OCI-LY7 (cell line): ENCODE results near the gene ARHGEF26. TPM values are rescaled to one million over a fixed set of nuclear protein-coding genes. Genes with fewer than 3 reads are reported as not detected.

Source experiments
- BruUV-seq: library from RNA; stranded (reverse); fragments of 400-500 nt; replicated peaks from 2 replicates; lab custom pipeline; 2021; lab: Mats Ljungman, UMichigan
- CTCF ChIA-PET: fragments of 300-600 bp; sonication (Branson Sonifier 250); formaldehyde crosslinking; loops from one replicate; lab custom pipeline; 2022; ENCODE audit warnings: antibody characterized with exemption; ENCODE audit not compliant: unreplicated experiment; lab: Charles Lee
- POLR2A ChIA-PET: fragments of 300-600 bp; sonication (Branson Sonifier 250); formaldehyde crosslinking; loops from one replicate; lab custom pipeline; 2022; ENCODE audit warnings: antibody characterized with exemption; lab: Charles Lee
- DNase-seq: peaks from one replicate; pipeline ENCODE4 v3.0.0-alpha.2; 2015; ENCODE audit warnings: low spot score
- H2AFZ ChIP-seq: fragments of 200-600 bp; sonication (generic), shearing (Covaris generic); 2 replicates; pipeline ENCODE4 v1.6.1; 2014; ENCODE audit warnings: mild to moderate bottlenecking, antibody characterized with exemption, low read length, moderate library complexity
- H3K27ac ChIP-seq: fragments of 200-600 bp; sonication (generic); 2 replicates; pipeline ENCODE4 v1.5.1; 2014; ENCODE audit warnings: mixed run types, low read depth, mild to moderate bottlenecking, moderate library complexity, low read length, inconsistent platforms; ENCODE audit not compliant: poor library complexity, severe bottlenecking
- H3K36me3 ChIP-seq: fragments of 200-600 bp; sonication (generic); 2 replicates; pipeline ENCODE4 v1.6.1; 2014; ENCODE audit warnings: mild to moderate bottlenecking, antibody characterized with exemption, low read length, moderate library complexity, mixed read lengths; ENCODE audit not compliant: insufficient read depth
- H3K4me1 ChIP-seq: fragments of 200-600 bp; sonication (generic); 2 replicates; pipeline ENCODE4 v1.5.1; 2014; ENCODE audit warnings: mild to moderate bottlenecking, low read length; ENCODE audit not compliant: insufficient read depth, poor library complexity, severe bottlenecking
- H3K4me2 ChIP-seq: fragments of 200-600 bp; sonication (generic); 2 replicates; pipeline ENCODE4 v1.6.1; 2014; ENCODE audit warnings: mild to moderate bottlenecking, low read length
- H3K4me3 ChIP-seq: fragments of 200-600 bp; sonication (generic); 2 replicates; pipeline ENCODE4 v1.5.1; 2014; ENCODE audit warnings: mild to moderate bottlenecking, low read depth, low read length; ENCODE audit not compliant: poor library complexity, severe bottlenecking
- H3K79me2 ChIP-seq: fragments of 200-600 bp; sonication (generic); 2 replicates; pipeline ENCODE4 v1.6.1; 2016; ENCODE audit warnings: low read depth, mild to moderate bottlenecking, low read length, moderate library complexity, mixed read lengths; ENCODE audit not compliant: insufficient read depth
- H3K9me2 ChIP-seq: fragments of 200-600 bp; sonication (generic); 2 replicates; pipeline ENCODE4 v1.6.1; 2016; ENCODE audit warnings: mild to moderate bottlenecking, low read length, mixed read lengths; ENCODE audit not compliant: insufficient read depth
- H3K9me3 ChIP-seq: fragments of 200-600 bp; sonication (generic); 2 replicates; pipeline ENCODE4 v1.6.1; 2014; ENCODE audit warnings: mild to moderate bottlenecking, mixed run types, low read length, mixed read lengths
- H4K20me1 ChIP-seq: fragments of 200-600 bp; sonication (generic); 2 replicates; pipeline ENCODE4 v1.6.1; 2014; ENCODE audit warnings: mild to moderate bottlenecking, antibody characterized with exemption, low read length, moderate library complexity, mixed read lengths; ENCODE audit not compliant: insufficient read depth
- EZH2phosphoT487 ChIP-seq: fragments of 200-600 bp; sonication (generic); IDR thresholded peaks from 2 replicates; pipeline ENCODE4 v1.6.1; 2018; ENCODE audit warnings: low read depth, borderline replicate concordance, mild to moderate bottlenecking, mixed run types, antibody characterized with exemption, low read length, moderate library complexity, mixed read lengths
- intact Hi-C: fragments of 100-400 bp; cut with micrococcal nuclease; formaldehyde crosslinking; loops from one replicate; pipeline ENCODE4 v1.10.0; 2022; ENCODE audit not compliant: unreplicated experiment
- total RNA-seq, 2 experiments: library from RNA; depleted of rRNA in 1 of 2; stranded (reverse); fragments of >200 nt in 1 of 2; shearing (Covaris generic) in 1 of 2; gene quantifications; 2 replicates each; pipeline ENCODE4 v1.2.3, GENCODE V29; 2014 to 2022
- TF ChIP-seq, protein P1 (sequence below): fragments of 200-600 bp; sonication (generic); conservative IDR thresholded peaks from 2 replicates; pipeline ENCODE4 v1.5.1; 2014; ENCODE audit warnings: mild to moderate bottlenecking, antibody characterized with exemption, low read length, moderate library complexity, mixed read lengths

ARHGEF26 gene
- total RNA-seq, 2 experiments from 2014 or later, result 0.11 to 0.35 TPM

DNA sequence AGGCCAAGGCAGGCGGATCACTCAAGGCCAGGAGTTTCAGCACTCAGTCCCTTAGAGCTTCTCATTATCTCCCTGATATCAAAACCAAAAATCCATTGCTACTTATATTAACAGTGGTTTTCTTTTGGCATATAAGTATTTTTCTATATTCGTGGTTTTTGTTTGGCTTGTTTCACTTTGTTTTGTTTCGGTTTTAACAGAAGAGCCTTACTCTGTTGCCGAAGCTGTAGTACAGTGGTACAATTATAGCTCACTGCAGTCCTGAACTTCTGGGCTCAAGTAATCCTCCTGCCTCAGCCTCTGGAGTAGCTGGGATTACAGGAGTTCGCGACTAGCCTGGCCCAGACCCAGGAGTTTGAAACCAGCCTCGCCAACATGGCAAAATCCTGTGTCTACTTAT, 42.5 kb upstream of the ARHGEF26 start:
- DNase-seq, result no peak
- intact Hi-C loops, result no loop called here
- no peak overlapping the region for H3K27ac ChIP-seq
- no peak overlapping the region for H3K4me3 ChIP-seq
- H4K20me1 ChIP-seq, result no peaks in the 10 kb centered on the region
- no peaks in the 10 kb centered on the region for H3K4me1 ChIP-seq
- no peaks in the 10 kb centered on the region for H3K9me3 ChIP-seq
- no peaks in the 10 kb centered on the region for H3K9me2 ChIP-seq
- no TSS peak for BruUV-seq
- H2AFZ ChIP-seq, result no peak overlapping the region
- ChIA-PET CTCF (no interaction called here), POLR2A (no interaction called here)
- TF ChIP-seq EZH2phosphoT487, result no peak
- TF ChIP-seq, protein P1, sequence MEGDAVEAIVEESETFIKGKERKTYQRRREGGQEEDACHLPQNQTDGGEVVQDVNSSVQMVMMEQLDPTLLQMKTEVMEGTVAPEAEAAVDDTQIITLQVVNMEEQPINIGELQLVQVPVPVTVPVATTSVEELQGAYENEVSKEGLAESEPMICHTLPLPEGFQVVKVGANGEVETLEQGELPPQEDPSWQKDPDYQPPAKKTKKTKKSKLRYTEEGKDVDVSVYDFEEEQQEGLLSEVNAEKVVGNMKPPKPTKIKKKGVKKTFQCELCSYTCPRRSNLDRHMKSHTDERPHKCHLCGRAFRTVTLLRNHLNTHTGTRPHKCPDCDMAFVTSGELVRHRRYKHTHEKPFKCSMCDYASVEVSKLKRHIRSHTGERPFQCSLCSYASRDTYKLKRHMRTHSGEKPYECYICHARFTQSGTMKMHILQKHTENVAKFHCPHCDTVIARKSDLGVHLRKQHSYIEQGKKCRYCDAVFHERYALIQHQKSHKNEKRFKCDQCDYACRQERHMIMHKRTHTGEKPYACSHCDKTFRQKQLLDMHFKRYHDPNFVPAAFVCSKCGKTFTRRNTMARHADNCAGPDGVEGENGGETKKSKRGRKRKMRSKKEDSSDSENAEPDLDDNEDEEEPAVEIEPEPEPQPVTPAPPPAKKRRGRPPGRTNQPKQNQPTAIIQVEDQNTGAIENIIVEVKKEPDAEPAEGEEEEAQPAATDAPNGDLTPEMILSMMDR, result no peak
- no peaks in the 10 kb centered on the region for H3K36me3 ChIP-seq
- no peaks in the 10 kb centered on the region for H3K79me2 ChIP-seq
- no peak overlapping the region for H3K4me2 ChIP-seq

DNA sequence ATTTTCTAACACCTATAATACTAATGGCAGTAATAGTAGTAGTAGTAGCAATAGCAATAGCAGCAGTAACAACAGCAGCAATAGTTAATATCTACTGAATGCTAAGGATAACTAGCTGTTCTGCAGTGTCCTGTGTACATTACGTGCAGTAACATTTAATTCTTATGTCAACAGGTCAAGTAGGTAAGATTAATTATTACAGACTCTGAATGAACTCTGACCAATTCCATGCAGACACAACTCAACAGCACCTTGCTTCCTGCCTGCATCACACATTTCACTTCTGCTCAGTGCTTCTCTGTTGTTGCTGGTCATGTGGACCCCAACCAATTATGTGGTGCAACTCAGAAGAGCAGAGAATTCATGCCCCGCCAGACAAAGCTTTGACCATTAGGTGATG, 39.9 kb upstream of the ARHGEF26 start:
- Histone ChIP-seq H3K27ac (no peak overlapping the region), H3K4me3 (no peak overlapping the region), H3K4me2 (no peak overlapping the region), H4K20me1 (no peaks in the 10 kb centered on the region), H3K4me1 (no peaks in the 10 kb centered on the region), H3K79me2 (no peaks in the 10 kb centered on the region), H2AFZ (no peak overlapping the region), H3K9me2 (no peaks in the 10 kb centered on the region), H3K36me3 (no peaks in the 10 kb centered on the region), H3K9me3 (no peaks in the 10 kb centered on the region)
- TF ChIP-seq EZH2phosphoT487, result no peak
- TF ChIP-seq, protein P1, result no peak
- DNase-seq, result no peak
- ChIA-PET POLR2A (no interaction called here), CTCF (no interaction called here)
- no TSS peak for BruUV-seq
- intact Hi-C loops, result no loop called here

DNA sequence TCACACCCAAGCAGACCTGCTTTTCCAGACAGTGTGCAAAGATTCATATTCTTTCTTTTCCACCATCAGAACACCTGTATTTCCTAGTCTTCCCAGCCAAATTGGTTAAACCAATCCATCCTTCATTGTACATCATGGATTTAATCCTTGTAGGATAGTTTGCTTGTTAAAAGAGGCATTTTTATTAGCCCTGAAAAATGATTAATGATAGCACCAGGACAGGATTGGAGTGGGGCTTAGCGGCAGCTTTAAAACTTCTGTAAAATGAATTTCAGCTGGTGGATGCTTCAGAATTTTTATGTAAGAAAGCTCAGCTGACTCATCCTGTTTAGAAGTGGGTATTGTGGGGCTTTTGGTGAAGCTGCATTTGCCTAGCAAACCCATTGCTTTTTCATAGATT, 36.1 kb upstream of the ARHGEF26 start:
- H3K9me2 ChIP-seq, result no peaks in the 10 kb centered on the region
- DNase-seq, result no peak
- H3K36me3 ChIP-seq, result no peaks in the 10 kb centered on the region
- H3K79me2 ChIP-seq, result no peaks in the 10 kb centered on the region
- no peak overlapping the region for H3K4me2 ChIP-seq
- no peaks in the 10 kb centered on the region for H3K9me3 ChIP-seq
- H4K20me1 ChIP-seq, result no peaks in the 10 kb centered on the region
- no peak for TF ChIP-seq EZH2phosphoT487
- TF ChIP-seq, protein P1, result no peak
- no peak overlapping the region for H3K4me3 ChIP-seq
- no peak overlapping the region for H3K27ac ChIP-seq
- POLR2A ChIA-PET, result interaction anchor here (0.6 kb wide), 1 partner anchor 684 kb away, joined by 3 read pairs; no protein-coding TSS in a partner anchor
- no peak overlapping the region for H2AFZ ChIP-seq
- intact Hi-C loops, result no loop called here
- CTCF ChIA-PET, result no interaction called here
- BruUV-seq, result no TSS peak
- H3K4me1 ChIP-seq, result no peaks in the 10 kb centered on the region
